GM18858 (cell line): Measurements from ENCODE around the gene LIMK2.
"Not testable (repeated sequence)": the region's sequence is repeated elsewhere in the genome, so short reads cannot be mapped to it uniquely, and the experiment has no call there.

ENCODE experiments used
- ATAC-seq: cut with Tn5 transposase; IDR thresholded peaks from one replicate; pipeline ENCODE4 v1.9.1; 2021; ENCODE audit not compliant: unreplicated experiment

LIMK2 gene

DNA sequence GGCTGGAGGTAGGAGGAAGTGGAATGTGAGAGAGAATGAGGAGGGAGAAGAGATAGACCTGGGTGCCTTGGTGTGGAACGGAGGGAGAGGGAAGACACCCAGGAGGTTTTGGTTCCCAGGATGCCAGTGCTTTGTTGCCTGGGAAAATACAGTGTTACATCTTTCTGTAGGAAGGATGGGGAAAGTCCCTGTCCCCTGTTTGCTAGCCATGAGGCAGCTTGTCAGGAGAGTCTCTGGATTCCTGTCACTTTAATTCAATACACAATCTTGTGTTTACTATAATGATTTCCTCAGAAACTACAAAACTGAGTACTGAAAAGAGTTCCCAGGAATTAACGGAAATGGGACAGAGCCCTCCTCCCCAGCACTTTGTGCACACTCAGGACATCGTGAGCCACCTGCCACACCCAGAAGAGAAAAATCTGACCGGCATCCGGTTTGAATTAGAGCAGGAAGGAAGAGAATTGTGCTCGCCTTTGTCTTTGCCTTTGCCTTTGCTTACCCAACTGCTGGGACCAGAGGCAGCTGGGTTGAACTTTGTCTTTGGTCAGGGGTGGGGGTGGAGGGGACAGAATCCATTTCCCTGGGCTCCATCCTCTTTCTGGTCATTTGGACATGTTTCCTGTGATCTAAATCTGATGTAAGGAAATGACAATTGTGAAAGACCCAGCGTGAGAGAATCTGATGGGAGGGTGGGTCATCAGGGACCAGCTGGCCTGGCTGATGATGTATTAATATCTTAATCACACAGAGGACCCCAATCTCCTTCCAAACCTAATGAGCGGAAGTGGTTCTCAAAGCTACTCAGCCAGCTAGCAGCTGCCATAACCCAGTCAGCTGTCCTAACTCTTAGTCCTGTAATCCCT is 1.3 kb upstream of the LIMK2 start:
- no peak for ATAC-seq

DNA sequence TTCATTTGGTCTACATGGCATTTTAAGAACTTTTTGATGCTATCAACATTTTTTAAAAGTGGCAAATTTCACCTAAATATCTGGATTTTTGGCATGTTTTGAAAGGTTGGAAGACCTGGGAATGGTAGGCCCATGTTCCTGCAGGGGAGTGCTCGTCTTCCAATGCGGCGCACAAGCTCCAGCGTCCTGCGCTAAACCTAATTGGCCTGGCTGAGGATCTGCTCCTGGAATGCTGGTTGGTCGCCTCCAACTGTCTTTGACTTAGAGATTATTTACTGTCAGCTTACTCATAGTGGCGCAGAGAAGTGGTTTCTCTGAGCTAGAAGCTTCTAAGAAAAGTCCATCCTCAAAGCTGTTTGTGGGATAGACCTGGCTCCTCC is 626 bp upstream of the LIMK2 start:
- ATAC-seq = no peak

DNA sequence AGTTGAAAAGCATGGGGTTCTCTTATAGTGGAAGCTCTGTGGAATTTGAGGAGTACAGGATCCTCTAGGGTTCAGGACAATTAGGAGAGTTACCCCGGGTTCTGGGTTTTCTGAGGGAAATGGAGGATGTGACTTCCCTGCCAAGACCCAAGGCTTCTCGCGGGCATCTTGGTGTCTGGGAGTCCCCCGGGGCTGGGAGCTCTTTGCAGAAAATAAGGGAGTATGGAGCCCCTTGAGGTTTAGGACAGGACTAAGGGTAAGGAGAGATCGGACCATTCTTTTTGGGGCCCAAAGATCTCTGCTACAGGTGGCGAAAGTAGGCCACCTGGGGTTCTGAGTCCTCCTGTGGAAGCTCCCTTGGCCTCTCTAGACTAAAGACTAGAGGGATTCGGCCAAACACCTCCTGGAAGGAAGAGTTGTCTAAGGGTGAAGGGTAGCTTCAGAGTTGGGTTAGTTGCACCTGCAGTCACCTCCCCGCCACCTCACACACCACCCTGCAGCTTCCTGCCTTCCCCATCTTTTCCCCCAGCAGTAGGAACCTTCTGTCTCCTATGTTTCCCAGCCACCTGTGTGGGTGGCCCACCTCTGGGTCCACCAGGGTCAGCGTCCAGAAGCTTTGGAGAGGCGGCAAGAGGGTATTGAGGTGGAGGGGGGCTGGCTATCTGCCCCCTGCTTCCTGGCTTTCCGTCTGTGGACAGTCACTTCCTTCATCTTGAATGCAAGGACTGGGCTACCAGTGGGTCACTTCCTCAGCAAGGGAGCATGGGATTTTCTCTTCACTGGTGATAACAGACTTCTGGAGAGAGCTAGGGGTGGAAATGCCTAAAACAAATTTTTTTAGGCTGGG is 908 bp downstream of the LIMK2 start:
- no peak for ATAC-seq

DNA sequence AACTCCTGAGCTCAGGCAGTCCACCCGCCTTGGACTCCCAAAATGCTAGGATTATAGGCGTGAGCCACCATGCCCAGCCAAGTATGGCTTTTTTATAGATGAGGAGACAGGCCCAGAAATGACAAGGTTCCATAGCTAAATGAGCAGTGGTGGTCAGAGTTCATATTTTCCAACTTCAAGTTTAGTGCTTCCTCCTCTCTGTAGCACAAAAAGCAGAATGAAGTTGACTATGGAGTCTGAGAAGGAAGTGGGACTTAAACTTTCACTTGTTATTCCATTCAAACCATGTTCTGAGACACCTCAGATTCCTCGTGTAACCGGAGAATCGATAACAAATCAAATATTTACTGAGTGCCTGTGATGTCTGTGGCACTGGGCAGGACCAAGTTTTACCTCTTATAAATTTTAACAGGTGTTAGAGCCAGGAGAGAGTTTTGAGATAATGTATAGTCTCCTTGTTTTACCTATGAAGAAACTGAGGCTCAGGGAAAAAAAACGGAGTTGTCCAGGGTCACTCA is 3.0 kb downstream of the LIMK2 start:
- no peak for ATAC-seq

DNA sequence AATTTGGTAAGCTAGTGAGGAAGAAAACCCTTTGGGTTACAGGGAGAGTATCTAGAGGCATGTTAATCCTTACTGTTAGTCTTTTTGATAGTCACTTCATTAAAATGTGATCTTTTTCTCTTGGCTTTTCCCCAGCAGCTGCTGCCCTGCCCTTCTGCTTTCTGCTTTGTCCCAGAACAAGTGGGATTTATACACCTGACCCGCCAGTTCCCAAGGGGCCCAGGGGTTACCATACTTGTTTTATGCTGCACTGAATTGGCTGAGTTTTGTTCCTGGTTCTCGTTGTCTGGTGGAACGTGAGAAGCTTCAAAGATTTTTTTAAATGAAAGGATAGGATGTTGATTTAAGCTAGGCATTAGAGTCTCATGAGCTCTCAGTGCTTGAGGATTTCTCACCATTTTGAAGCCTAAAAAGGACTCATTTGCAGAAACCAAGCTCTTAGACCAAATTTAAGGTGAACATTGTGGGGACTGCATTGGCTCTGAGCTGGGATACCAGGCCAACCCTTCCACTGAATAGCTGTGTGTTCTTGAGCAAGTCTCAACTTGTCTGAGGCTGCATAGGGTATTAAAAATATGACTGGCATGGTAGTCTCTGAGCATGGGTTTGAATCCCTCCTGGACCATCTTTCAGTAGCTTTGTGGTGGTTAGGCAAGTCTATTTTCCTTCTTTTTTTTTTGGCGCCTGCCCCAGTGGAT is 6.6 kb downstream of the LIMK2 start:
- ATAC-seq = no peak

DNA sequence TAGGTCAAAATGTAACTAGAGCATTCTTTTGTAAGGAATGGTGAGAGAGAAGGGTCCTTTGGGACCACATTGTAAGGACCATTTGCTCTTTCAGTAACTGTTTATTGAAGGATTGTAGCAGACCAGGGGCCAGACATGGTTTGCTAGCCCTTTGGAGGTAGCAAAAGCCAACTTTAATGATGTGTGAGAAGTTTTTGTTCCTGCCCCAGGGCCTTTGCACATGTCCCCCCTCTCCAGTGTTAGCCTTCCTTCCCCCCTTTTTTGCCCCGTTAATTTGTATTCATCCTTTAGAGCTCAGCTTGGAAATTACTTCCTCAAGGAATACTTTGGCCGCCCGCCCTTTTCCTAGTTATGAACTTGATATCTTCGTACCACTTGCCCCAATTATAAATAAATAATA is 9.0 kb downstream of the LIMK2 start:
- no peak for ATAC-seq

DNA sequence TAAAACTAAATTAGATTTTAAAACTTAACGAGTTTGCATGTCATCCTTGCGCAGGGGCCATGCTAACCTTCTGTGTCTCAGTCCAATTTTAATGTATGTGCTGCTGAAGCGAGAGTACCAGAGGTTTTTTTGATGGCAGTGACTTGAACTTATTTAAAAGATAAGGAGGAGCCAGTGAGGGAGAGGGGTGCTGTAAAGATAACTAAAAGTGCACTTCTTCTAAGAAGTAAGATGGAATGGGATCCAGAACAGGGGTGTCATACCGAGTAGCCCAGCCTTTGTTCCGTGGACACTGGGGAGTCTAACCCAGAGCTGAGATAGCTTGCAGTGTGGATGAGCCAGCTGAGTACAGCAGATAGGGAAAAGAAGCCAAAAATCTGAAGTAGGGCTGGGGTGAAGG is 10.6 kb downstream of the LIMK2 start:
- no peak for ATAC-seq

DNA sequence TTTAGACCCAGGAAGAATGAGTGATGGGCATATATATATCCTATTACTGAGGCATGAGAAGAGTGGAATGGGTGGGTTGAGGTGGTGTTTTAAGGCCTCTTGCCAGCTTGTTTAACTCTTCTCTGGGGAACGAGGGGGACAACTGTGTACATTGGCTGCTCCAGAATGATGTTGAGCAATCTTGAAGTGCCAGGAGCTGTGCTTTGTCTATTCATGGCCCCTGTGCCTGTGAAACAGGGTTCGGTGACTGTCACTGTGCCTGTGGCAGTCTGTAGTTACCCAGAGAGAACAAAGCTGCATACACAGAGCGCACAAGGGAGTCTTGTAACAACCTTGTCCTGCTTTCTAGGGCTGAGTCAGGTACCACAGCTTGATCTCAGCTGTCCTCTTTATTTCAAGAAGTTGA is 11.7 kb downstream of the LIMK2 start:
- no peak for ATAC-seq

DNA sequence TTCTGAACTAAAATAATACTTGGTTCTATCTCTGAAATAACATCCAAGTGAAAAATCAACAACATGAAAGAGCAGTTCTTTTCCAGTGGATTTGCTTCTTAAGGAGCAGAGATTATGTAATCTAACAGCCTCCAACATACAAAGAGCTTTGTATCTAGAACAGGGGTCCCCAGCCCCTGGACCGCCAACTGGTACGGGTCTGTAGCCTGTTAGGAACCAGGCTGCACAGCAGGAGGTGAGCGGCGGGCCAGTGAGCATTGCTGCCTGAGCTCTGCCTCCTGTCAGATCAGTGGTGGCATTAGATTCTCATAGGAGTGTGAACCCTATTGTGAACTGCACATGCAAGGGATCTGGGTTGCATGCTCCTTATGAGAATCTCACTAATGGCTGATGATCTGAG is 12.6 kb downstream of the LIMK2 start:
- not testable (repeated sequence) for ATAC-seq

DNA sequence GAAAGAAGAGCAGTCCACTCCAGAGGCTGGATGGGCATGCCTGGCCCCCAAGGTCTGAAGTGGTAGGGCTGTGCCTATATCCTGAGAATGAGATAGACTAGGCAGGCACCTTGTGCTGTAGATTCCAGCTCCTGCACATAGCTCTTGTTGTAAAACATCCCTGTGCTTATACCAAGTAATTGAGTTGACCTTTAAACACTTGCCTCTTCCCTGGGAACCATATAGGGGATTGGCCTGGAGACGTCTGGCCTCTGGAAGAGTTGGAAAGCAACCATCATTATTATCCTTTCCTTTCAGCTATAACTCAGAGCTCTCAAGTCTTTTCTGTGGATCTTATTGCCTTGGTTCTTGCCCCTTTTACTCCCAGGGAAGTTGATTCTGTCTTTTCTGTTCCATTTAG is 15.1 kb downstream of the LIMK2 start:
- ATAC-seq = no peak

DNA sequence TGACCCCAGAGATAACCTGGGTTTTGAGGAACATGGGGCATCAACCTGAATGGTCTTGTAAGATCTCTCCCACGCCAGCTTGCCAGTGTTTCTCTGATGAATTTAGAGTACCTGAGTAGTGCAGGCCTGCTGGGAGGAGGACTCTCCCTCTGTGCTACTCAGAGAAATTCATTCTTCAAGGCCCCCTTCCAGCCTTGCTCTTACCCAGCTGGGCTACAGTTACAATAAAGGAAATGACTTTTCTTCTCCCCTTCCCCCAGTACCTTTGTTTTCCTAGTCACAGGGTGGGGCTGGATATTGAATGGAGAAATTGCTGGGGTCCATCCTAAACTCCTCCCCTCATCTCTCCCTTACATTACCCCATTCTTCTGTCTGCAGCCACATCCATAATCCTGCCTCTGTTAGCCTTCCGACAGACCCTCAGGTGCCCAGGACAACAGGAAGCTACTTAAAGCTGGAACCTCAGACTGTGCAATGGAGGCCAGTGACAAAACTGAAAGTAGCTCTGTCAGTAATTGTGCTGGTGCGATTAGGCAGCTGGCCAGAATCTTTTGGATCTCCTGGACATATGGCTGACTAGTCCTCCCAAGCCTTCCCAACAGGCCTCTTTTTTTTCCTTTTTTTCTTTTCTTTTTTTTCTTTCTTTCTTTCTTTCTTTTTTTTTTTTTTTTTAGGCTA is 17.4 kb downstream of the LIMK2 start:
- no peak for ATAC-seq

DNA sequence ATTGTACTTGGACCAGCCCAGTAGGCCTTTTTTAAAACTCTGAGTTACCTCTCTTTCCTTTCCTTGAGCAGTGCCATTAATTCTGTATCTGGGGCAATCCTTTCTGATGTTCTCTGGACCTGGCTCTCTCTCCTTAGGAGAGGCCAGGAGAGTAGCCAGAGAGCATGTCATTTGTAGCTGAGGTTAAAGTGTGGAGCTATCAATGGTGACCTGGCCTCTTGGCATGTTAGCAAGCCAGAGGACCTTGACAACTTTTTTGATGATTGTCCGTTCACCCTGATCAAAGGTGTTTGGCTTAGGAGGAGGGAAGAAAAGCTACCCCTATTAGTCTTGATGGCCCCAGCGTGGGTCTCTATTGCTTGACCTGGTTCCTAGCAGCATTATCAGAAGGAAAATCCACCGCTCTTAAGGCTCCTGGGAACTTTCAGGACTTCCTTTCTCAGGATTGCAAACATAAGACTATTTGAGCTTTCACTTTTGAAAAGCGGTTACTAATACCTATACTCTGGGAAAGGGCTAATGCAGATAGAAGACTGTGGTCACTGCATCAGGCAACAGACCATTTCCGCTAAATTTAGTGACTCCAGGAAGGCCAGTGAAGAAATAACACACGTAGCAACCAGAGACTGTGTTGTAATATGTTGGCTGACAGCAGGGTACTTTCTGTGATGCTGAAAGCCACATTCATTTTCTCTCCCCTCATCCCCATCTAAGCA is 18.2 kb downstream of the LIMK2 start:
- no peak for ATAC-seq

DNA sequence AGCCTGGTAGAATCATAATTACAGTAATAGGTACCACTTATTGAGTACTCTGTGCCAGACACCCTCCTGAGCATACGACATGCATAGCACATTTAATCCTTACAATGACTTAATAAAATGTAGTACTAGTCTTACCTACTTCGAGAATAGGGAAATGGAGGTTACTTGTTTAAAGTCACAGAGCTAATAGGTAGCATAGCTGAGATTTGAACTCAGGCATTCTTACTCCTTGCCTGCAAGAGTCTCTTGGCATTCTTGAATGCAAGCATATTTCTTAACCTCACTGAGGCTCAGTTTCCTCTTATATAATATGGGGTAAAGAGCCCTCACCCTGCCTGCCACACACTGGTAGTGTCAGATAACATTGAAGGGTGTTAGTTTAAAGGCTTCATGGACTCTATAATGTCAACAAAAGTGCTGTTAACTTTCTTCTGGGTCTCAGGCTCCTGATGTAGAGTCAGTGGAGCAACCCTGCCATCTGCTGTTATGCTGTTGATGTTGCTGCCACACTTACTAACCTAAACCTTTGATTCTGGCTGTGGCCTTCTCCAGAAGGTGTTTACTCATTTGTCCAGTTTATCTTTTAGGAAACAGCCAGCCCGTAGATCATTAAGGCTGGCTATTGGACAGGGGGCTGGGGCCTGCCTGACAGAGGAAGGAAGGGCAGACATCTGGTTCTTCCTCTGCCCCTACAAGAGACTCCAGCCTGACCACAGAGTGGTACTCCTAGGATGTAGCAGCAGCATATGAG is 18.9 kb downstream of the LIMK2 start:
- ATAC-seq = no peak

DNA sequence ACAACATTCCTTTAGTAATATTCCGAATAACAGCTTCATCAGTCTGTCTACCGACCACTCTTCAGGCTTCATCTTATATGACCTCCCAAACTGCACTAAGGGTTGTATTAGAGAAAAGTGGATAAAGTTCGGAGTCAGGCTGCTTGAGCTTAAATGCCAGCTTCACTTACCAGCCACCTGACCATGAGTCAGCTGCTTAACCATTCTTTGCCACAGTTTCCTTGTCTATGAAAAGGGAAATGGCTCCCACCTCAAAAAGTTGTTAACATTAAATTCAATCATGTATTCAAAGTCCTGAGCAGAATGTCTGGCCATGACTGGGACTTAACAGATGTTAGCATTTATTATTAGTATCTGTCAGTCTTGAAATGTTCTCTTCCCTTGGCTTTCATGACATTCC is 20.9 kb downstream of the LIMK2 start:
- no peak for ATAC-seq

DNA sequence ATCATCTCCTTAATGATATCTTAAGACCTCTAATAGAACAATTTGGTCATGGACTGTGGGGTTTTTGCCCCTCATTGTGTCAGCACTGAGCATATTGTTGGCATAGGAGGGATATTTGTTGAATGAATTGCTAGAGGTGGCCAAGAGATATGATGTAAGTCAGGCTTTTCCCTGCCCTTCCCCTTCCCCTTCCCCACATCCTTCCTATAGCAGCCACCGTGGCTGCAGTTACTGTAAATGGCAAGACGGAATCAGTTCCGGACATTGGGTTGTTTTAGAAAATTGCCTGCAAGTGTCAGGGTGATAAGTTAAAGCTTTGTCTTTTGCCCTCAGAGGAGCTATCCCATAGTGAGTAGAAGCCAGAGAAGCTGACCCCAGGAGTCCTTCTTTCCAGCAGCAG is 23.0 kb downstream of the LIMK2 start:
- ATAC-seq = no peak

DNA sequence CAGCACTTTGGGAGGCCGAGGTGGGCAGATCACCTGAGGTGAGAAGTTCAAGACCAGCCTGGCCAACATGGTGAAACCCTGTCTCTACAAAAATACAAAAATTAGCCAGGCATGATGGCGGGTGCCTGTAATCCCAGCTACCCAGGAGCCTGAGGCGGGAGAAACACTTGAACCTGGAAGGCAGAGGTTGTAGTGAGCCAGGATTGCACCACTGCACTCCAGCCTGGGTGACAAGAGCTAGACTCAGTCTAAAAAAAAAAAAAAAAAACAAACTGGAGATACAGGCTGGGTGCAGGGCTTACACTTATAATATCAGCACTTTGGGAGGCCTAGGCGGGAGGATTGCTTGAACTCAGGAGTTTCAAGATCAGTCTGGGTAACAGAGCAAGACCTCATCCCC is 23.9 kb downstream of the LIMK2 start:
- not testable (repeated sequence) for ATAC-seq

DNA sequence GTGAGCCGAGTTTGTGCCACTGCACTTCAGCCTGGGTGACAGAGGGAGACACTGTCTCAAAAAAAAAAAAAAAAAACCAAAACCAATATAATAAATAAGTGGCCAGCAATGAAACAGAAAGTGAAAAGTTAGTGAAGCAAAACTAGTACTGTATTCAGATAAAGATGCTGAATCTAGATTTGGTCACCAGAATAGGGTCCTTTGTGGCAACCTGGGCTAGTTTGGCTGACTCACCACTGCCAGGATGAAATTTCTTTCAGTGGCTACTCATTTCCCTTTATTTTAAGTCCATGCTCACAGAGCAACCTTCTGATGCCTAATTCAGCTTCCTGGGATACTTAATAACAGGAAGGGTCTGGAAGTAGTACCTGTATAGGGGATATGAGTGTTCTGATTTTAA is 26.0 kb downstream of the LIMK2 start:
- ATAC-seq = no peak

DNA sequence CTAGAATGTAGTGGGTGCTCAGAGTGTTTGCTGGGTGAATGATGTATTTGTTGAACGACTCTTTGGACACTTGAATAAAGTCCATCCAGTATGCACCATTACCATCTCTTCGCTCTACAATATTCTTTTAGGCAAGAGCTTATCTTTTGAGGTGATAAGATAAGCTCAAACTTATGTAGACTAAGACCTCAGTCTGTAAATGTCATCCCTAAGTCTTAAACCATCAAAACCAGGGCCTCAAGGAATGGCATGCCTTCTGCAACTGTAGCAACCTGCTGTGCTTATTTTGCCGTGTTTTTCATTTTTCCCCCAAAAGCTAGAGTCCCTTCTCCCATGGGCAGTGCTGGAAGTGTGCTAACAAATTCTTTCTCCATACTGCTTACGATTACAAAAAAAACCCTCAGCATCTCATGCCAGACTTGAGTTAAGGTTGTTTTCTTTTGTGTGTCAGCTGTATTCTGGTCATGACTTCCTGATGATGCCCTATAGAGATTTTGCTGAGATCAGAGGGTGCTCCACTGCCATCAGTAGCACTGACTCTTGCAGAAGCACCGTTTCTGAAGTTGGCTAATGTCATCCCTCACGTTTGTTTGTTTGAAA is 27.8 kb downstream of the LIMK2 start:
- no peak for ATAC-seq

DNA sequence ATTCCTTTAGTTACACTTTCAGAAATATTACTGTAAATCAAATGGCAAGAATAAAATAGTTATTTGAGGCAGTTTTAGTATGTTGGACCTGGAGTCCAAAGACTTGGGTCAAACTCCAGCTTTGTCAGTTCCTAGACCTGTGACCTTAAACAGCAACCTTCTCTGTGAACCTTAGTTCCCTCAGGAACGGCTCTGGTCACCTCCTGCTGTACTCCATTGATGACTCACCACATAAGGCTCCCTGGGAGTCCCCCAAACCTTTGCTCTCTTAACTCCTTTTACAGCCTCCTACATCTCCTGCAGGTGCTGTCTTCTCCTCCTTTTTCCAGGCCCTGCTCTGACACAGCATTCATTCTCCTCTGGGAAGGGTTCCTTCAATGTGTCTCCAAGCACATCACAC is 29.1 kb downstream of the LIMK2 start:
- ATAC-seq = no peak
